ENCODE measurements around the gene IRF7.

DNA sequence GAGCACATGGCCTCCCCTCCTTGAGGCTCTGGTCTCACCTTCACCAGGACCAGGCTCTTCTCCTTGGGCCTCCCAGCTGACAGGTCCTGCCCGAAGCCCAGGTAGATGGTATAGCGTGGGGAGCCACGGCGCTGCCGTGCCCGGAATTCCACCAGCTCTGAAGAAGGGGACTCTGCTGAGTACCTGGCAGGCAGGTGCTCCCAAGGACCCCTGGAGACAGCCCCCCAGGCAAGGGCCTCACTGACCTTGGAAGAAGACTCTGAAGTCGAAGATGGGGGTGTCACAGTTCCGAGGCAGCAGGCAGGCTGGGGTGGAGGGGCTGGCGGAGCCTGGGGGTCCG is 2.8 kb downstream of the IRF7 start:
- TF ChIP-seq, protein P1, sequence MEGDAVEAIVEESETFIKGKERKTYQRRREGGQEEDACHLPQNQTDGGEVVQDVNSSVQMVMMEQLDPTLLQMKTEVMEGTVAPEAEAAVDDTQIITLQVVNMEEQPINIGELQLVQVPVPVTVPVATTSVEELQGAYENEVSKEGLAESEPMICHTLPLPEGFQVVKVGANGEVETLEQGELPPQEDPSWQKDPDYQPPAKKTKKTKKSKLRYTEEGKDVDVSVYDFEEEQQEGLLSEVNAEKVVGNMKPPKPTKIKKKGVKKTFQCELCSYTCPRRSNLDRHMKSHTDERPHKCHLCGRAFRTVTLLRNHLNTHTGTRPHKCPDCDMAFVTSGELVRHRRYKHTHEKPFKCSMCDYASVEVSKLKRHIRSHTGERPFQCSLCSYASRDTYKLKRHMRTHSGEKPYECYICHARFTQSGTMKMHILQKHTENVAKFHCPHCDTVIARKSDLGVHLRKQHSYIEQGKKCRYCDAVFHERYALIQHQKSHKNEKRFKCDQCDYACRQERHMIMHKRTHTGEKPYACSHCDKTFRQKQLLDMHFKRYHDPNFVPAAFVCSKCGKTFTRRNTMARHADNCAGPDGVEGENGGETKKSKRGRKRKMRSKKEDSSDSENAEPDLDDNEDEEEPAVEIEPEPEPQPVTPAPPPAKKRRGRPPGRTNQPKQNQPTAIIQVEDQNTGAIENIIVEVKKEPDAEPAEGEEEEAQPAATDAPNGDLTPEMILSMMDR (conservative IDR thresholded peaks at IDR 0.05 in 1 of 2, IDR thresholded peaks at IDR 0.05 in 1 of 2; ENCODE audit: extremely low read depth in 1 of 2, insufficient read depth in 1 of 2, low read depth in 1 of 2, low read length in 2 of 2): no peak
- no peak for TF ChIP-seq EZH2 (IDR thresholded peaks at IDR 0.05; ENCODE audit: borderline replicate concordance, low read length)

All from mammary epithelial cell (primary cell).